Neural cell (in vitro differentiated cells): ENCODE results near the gene WDR49.

Experiments
- POLR2AphosphoS5 ChIP-seq: IDR thresholded peaks from 2 replicates; pipeline ENCODE4 v1.6.1; 2012
- TAF1 ChIP-seq: IDR thresholded peaks from 2 replicates; pipeline ENCODE4 v1.6.1; 2012; ENCODE audit warnings: low read depth
- TF ChIP-seq, protein P1 (sequence below): IDR thresholded peaks from 2 replicates; pipeline ENCODE4 v1.6.1; 2012; ENCODE audit warnings: borderline replicate concordance

GRCh38 chr3:167480748-167481147 is 173.0 kb downstream of the WDR49 start:
- TF ChIP-seq POLR2AphosphoS5, result no peak
- no peak for TF ChIP-seq TAF1
- TF ChIP-seq, protein P1, sequence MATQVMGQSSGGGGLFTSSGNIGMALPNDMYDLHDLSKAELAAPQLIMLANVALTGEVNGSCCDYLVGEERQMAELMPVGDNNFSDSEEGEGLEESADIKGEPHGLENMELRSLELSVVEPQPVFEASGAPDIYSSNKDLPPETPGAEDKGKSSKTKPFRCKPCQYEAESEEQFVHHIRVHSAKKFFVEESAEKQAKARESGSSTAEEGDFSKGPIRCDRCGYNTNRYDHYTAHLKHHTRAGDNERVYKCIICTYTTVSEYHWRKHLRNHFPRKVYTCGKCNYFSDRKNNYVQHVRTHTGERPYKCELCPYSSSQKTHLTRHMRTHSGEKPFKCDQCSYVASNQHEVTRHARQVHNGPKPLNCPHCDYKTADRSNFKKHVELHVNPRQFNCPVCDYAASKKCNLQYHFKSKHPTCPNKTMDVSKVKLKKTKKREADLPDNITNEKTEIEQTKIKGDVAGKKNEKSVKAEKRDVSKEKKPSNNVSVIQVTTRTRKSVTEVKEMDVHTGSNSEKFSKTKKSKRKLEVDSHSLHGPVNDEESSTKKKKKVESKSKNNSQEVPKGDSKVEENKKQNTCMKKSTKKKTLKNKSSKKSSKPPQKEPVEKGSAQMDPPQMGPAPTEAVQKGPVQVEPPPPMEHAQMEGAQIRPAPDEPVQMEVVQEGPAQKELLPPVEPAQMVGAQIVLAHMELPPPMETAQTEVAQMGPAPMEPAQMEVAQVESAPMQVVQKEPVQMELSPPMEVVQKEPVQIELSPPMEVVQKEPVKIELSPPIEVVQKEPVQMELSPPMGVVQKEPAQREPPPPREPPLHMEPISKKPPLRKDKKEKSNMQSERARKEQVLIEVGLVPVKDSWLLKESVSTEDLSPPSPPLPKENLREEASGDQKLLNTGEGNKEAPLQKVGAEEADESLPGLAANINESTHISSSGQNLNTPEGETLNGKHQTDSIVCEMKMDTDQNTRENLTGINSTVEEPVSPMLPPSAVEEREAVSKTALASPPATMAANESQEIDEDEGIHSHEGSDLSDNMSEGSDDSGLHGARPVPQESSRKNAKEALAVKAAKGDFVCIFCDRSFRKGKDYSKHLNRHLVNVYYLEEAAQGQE, result no peak
